ENCODE results near the gene RRM2.

GRCh38 chr2:10162586-10163497, 40.3 kb downstream of the RRM2 start:
- TF ChIP-seq NFRKB (IDR thresholded peaks at IDR 0.05) (no peak), L3MBTL2 (conservative IDR thresholded peaks at IDR 0.05) (no peak), BHLHE40 (IDR thresholded peaks at IDR 0.05; ENCODE audit: borderline replicate concordance) (no peak), PKNOX1 (IDR thresholded peaks at IDR 0.05) (no peak), FOXA1 (IDR thresholded peaks at IDR 0.05) (no peak)

All from HEK293T (cell line).